Fibroblast of lung (primary cell): ENCODE measurements around the gene RASSF3. TPM values are rescaled to one million over a fixed set of nuclear protein-coding genes. Genes with fewer than 3 reads are reported as not detected.

ENCODE experiments used
- DNase-seq, 2 donors: peaks; one replicate each; pipeline versions ENCODE4 v3.0.0 to v3.0.0-alpha.2; 2010; ENCODE audit warnings: low read depth in 2 of 2
- H2AFZ ChIP-seq: 2 replicates; pipeline ENCODE4 v1.5.1; 2012; ENCODE audit warnings: low read length, control low read depth, inconsistent platforms
- H3K27ac ChIP-seq: 2 replicates; pipeline ENCODE4 v1.5.1; 2011; ENCODE audit warnings: low read length, control low read depth; ENCODE audit not compliant: insufficient read depth
- H3K27me3 ChIP-seq: 2 replicates; pipeline ENCODE4 v1.5.1; 2011; ENCODE audit warnings: mild to moderate bottlenecking, low read length; ENCODE audit not compliant: control insufficient read depth, insufficient read depth
- H3K36me3 ChIP-seq: 2 replicates; pipeline ENCODE4 v1.5.1; 2011; ENCODE audit warnings: low read length; ENCODE audit not compliant: control insufficient read depth, insufficient read depth
- H3K4me1 ChIP-seq: 2 replicates; pipeline ENCODE4 v1.5.1; 2011; ENCODE audit warnings: low read length; ENCODE audit not compliant: control insufficient read depth, insufficient read depth; ENCODE audit errors: extremely low read depth
- H3K4me2 ChIP-seq: 2 replicates; pipeline ENCODE4 v1.5.1; 2011; ENCODE audit warnings: low read length, control low read depth; ENCODE audit not compliant: insufficient read depth; ENCODE audit errors: extremely low read depth
- H3K4me3 ChIP-seq, 4 experiments: fragments of 200-600 bp in 1 of 4; sonication (generic) in 1 of 4; replicated peaks in 1 of 4; 2 replicates each; pipeline ENCODE4 v1.5.1; 2011 to 2016; ENCODE audit warnings: low read length in 4 of 4, low read depth in 3 of 4, mild to moderate bottlenecking in 3 of 4, control low read depth in 2 of 4, inconsistent platforms in 1 of 4, mixed read lengths in 1 of 4; ENCODE audit not compliant: insufficient read depth in 1 of 4; ENCODE audit errors: control extremely low read depth in 1 of 4
- H3K79me2 ChIP-seq: 2 replicates; pipeline ENCODE4 v1.5.1; 2012; ENCODE audit warnings: mild to moderate bottlenecking, low read length, inconsistent platforms; ENCODE audit not compliant: control insufficient read depth, insufficient read depth
- H3K9ac ChIP-seq: 2 replicates; pipeline ENCODE4 v1.5.1; 2011; ENCODE audit warnings: mild to moderate bottlenecking, low read length, control low read depth; ENCODE audit not compliant: insufficient read depth
- H3K9me3 ChIP-seq: 2 replicates; pipeline ENCODE4 v1.5.1; 2012; ENCODE audit warnings: low read depth, low read length; ENCODE audit not compliant: control insufficient read depth, insufficient read depth
- H4K20me1 ChIP-seq: 2 replicates; pipeline ENCODE4 v1.5.1; 2011; ENCODE audit warnings: low read length; ENCODE audit not compliant: control insufficient read depth, insufficient read depth; ENCODE audit errors: extremely low read depth
- CTCF ChIP-seq, 2 donors: IDR thresholded peaks in 1 of 2; conservative IDR thresholded peaks in 1 of 2; 1 replicate in 1 of 2; 2 replicates in 1 of 2; pipeline ENCODE4 v1.5.1; 2011 to 2012; ENCODE audit warnings: low read length in 2 of 2, control low read depth in 1 of 2, inconsistent platforms in 1 of 2, low read depth in 1 of 2, mild to moderate bottlenecking in 1 of 2
- EZH2 ChIP-seq: IDR thresholded peaks from 2 replicates; pipeline ENCODE4 v1.5.1; 2012; ENCODE audit warnings: low read length, control low read depth, mild to moderate bottlenecking; ENCODE audit errors: missing control alignments
- polyA plus RNA-seq, 2 donors: library from polyadenylated mRNA; depleted of rRNA in 1 of 2; stranded (reverse) in 1 of 2; unstranded in 1 of 2; fragments of >200 nt; gene quantifications; 2 replicates each; pipeline ENCODE4 v1.2.1, GENCODE V29; 2011 to 2012; ENCODE audit warnings: missing spikeins in 1 of 2
- total RNA-seq: library from RNA; depleted of rRNA; stranded (reverse); fragments of >200 nt; gene quantifications from 2 replicates; pipeline ENCODE4 v1.2.1, GENCODE V29; 2014

RASSF3 gene
- total and polyA plus RNA-seq, 2 donors (not counting 1 experiment from before 2014, with no cell fraction given), result 37.7 to 45.9 TPM

GRCh38 chr12:64735442-64735841 is 125.1 kb downstream of the RASSF3 start:
- TF ChIP-seq CTCF (conservative IDR thresholded peaks at IDR 0.05 in 1 of 2, IDR thresholded peaks at IDR 0.05 in 1 of 2; ENCODE audit: low read depth in 1 of 2, low read length in 2 of 2), result no peak
- TF ChIP-seq EZH2, result no peak
- no peaks in the 10 kb centered on the region for H3K27me3 ChIP-seq
- no peaks in the 10 kb centered on the region for H4K20me1 ChIP-seq
- H3K79me2 ChIP-seq, result no peaks in the 10 kb centered on the region
- no peak for DNase-seq
- H3K4me2 ChIP-seq, result no peak overlapping the region
- no peak overlapping the region for H3K4me3 ChIP-seq
- H3K27ac ChIP-seq, result no peak overlapping the region
- no peaks in the 10 kb centered on the region for H3K9me3 ChIP-seq
- H3K36me3 ChIP-seq, result peaks cover 1% of the 10 kb centered on the region
- H3K4me1 ChIP-seq, result no peaks in the 10 kb centered on the region
- no peak overlapping the region for H2AFZ ChIP-seq
- no peak overlapping the region for H3K9ac ChIP-seq

DNA sequence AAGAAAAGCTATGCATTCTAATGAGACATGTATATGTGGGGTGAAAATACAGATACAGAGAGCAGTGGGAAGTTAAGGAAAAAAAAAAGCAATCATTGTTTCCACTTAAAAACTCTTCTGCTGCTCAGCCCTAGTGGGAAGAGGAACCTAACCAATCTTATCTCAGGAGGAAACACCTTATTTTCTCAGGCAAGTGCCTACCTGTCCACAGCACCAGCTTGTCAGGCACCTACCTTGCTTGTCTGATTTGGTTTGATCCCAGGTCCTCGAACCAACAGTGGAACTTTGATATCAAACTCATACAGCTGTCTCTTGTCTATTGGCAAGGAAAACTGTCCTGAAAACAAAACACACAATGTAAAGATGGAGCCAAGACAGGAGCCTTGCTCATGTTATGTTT is 126.5 kb downstream of the RASSF3 start:
- H3K9me3 ChIP-seq, result no peaks in the 10 kb centered on the region
- no peak overlapping the region for H3K27ac ChIP-seq
- no peak for TF ChIP-seq EZH2
- no peak for TF ChIP-seq CTCF (conservative IDR thresholded peaks at IDR 0.05 in 1 of 2, IDR thresholded peaks at IDR 0.05 in 1 of 2; ENCODE audit: low read depth in 1 of 2, low read length in 2 of 2)
- DNase-seq, result no peak
- H3K4me1 ChIP-seq, result no peaks in the 10 kb centered on the region
- no peak overlapping the region for H3K4me3 ChIP-seq
- H3K27me3 ChIP-seq, result no peaks in the 10 kb centered on the region
- peaks cover 1% of the 10 kb centered on the region for H3K36me3 ChIP-seq
- no peaks in the 10 kb centered on the region for H3K79me2 ChIP-seq
- no peak overlapping the region for H2AFZ ChIP-seq
- H3K4me2 ChIP-seq, result no peak overlapping the region
- no peak overlapping the region for H3K9ac ChIP-seq
- no peaks in the 10 kb centered on the region for H4K20me1 ChIP-seq

DNA sequence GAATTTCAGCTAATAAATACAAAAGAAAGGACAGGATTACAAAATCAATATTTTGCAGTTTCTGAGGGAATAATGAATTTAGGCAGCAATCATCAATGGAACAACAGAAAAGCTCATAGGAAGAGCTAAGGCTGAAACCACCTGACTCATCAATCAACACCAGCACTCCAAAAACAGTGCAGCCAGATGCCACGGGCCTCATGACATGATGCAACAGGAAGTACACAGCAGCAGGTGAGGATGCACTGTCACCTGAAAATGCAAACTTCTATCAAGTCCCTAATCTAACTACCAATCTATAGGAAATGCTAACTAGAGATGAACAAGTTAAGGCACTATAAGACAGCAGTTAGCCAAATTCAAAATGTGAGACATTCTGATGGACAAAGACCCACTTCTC is 127.2 kb downstream of the RASSF3 start:
- Histone ChIP-seq H3K27me3 (no peaks in the 10 kb centered on the region), H3K4me1 (no peaks in the 10 kb centered on the region), H3K4me2 (no peak overlapping the region), H3K79me2 (no peaks in the 10 kb centered on the region), H3K36me3 (peaks cover 1% of the 10 kb centered on the region), H3K4me3 (no peak overlapping the region), H3K9me3 (no peaks in the 10 kb centered on the region), H3K27ac (no peak overlapping the region), H4K20me1 (no peaks in the 10 kb centered on the region), H2AFZ (no peak overlapping the region), H3K9ac (no peak overlapping the region)
- TF ChIP-seq CTCF (conservative IDR thresholded peaks at IDR 0.05 in 1 of 2, IDR thresholded peaks at IDR 0.05 in 1 of 2; ENCODE audit: low read depth in 1 of 2, low read length in 2 of 2), result no peak
- TF ChIP-seq EZH2, result no peak
- DNase-seq, result no peak
